Panc1 (cell line): Measurements from ENCODE around the gene TMEM92.

Source experiments
- CTCF ChIP-seq: fragments of 450-650 bp; IDR thresholded peaks from 2 replicates; pipeline ENCODE4 v1.5.1; 2017; ENCODE audit warnings: mild to moderate bottlenecking
- REST ChIP-seq, 2 experiments: IDR thresholded peaks; 2 replicates each; pipeline ENCODE4 v1.6.1; 2011 to 2012; ENCODE audit warnings: low read depth in 2 of 2, control low read depth in 1 of 2, low read length in 1 of 2, mild to moderate bottlenecking in 1 of 2, moderate library complexity in 1 of 2; ENCODE audit not compliant: insufficient read depth in 1 of 2

- TF ChIP-seq CTCF (peak; percentile 71), REST (IDR thresholded peaks at IDR 0.05; ENCODE audit: insufficient read depth in 1 of 2, low read depth in 2 of 2, low read length in 1 of 2) (no peak)
Measured at GRCh38 chr17:50270435-50271362, 3.6 kb upstream of the TMEM92 start.
